Peyer's patch (tissue), 4 donors: ENCODE results near the gene UBE2J2. TPM values are rescaled to one million over a fixed set of nuclear protein-coding genes. Genes with fewer than 3 reads are reported as not detected.

Experiments
- DNase-seq, 3 donors: peaks; one replicate each; pipeline ENCODE4 v3.0.0-alpha.2; 2017 to 2019
- H3K27ac ChIP-seq, 4 donors: fragments of 200-600 bp; sonication (generic); one replicate each; pipeline ENCODE4 v1.5.1; 2016 to 2019
- H3K27me3 ChIP-seq, 2 donors: fragments of 200-600 bp; sonication (generic); one replicate each; pipeline ENCODE4 v1.5.1; 2019
- H3K36me3 ChIP-seq, 3 donors: fragments of 200-600 bp; sonication (generic); one replicate each; pipeline ENCODE4 v1.5.1; 2016 to 2019
- H3K4me1 ChIP-seq, 4 donors: fragments of 200-600 bp; sonication (generic); one replicate each; pipeline ENCODE4 v1.5.1; 2016 to 2019
- H3K4me3 ChIP-seq, 4 donors: fragments of 200-600 bp; sonication (generic); 1 replicate in 3 of 4; 2 replicates in 1 of 4; pipeline ENCODE4 v1.5.1; 2016 to 2019; ENCODE audit warnings: mild to moderate bottlenecking in 1 of 4
- H3K9me3 ChIP-seq, 4 donors: fragments of 200-600 bp; sonication (generic); one replicate each; pipeline ENCODE4 v1.5.1; 2016 to 2019; ENCODE audit warnings: mild to moderate bottlenecking in 1 of 4
- CTCF ChIP-seq, 6 experiments: fragments of 450-650 bp in 4 of 6; fragments of 200-600 bp in 2 of 6; sonication (generic) in 1 of 6; IDR thresholded peaks; one replicate each; pipeline ENCODE4 v1.5.1; 2017 to 2019; ENCODE audit warnings: antibody characterized with exemption in 6 of 6, mild to moderate bottlenecking in 3 of 6, moderate library complexity in 1 of 6
- POLR2A ChIP-seq, 2 donors: fragments of 450-650 bp; IDR thresholded peaks; one replicate each; pipeline ENCODE4 v1.5.1; 2017; ENCODE audit warnings: antibody characterized with exemption in 2 of 2, mild to moderate bottlenecking in 2 of 2, moderate library complexity in 2 of 2
- total RNA-seq, 4 donors: library from RNA; depleted of rRNA; stranded (reverse); fragments of >200 nt; gene quantifications; one replicate each; pipeline ENCODE4 v1.1.0, GENCODE V29; 2016

The UBE2J2 gene
- total RNA-seq, 4 donors from 2014 or later: 25.6 to 64.2 (median 55.3) TPM

DNA sequence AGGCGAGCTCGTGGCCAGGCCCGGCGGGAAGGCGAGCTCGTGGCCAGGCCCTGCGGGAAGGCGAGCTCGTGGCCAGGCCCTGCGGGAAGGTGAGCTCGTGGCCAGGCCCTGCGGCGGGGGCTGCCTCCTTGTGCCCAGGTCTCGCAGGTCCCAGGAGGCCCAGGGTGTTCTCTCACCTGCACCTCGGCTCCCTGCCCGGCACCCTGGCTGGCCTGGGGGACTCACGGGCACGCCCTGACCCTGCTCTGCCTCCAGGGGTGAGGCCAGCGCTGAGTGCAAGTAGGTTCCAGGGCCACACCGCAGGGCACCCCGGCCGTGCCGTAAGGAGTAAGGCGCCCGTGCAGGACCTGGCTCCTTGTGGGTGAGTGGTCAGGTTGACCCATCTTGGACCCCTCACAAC lies 46.3 kb downstream of the UBE2J2 start:
- Histone ChIP-seq H3K9me3 (no peaks in the 10 kb centered on the region), H3K4me3 (no peak overlapping the region), H3K27ac (no peak overlapping the region), H3K27me3 (no peaks in the 10 kb centered on the region), H3K36me3 (peaks cover 0 to 71% (median 0%) of the 10 kb centered on the region in 3 donors), H3K4me1 (peaks cover 3 to 20% (median 10%) of the 10 kb centered on the region in 4 donors)
- no peak for DNase-seq
- no peak for TF ChIP-seq CTCF (IDR thresholded peaks at IDR 0.05)
- no peak for TF ChIP-seq POLR2A (IDR thresholded peaks at IDR 0.05)

GRCh38 chr1:1226566-1227362 lies 46.9 kb downstream of the UBE2J2 start:
- DNase-seq: no peak
- H3K27me3 ChIP-seq: no peaks in the 10 kb centered on the region
- no peaks in the 10 kb centered on the region for H3K9me3 ChIP-seq
- peaks cover 3 to 20% (median 10%) of the 10 kb centered on the region in 4 donors for H3K4me1 ChIP-seq
- no peak overlapping the region for H3K27ac ChIP-seq
- no peak for TF ChIP-seq CTCF (IDR thresholded peaks at IDR 0.05)
- TF ChIP-seq POLR2A (IDR thresholded peaks at IDR 0.05): no peak
- no peak overlapping the region for H3K4me3 ChIP-seq
- H3K36me3 ChIP-seq: peaks cover 0 to 77% (median 0%) of the 10 kb centered on the region in 3 donors

DNA sequence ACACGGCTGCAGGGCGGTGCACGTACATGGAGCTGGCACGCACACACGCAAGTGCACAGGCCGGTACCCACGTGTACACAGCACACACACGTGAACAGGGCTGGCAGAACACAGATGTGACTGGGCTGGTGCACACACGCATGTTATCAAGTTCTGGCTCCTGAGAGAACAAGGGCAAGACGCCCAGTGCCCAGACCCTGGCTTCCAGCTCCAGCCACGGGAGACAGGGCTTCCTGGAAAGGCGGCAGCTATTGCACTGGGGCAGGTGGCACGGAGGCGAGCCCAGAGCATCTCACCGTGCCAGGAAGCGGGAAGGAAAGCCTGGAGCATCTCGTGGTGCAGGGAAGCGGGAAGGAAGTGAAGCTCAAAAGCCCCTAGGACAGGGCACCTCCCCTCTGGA lies 47.7 kb downstream of the UBE2J2 start:
- no peak for DNase-seq
- H3K4me3 ChIP-seq: no peak overlapping the region
- TF ChIP-seq CTCF (IDR thresholded peaks at IDR 0.05) (no peak), POLR2A (IDR thresholded peaks at IDR 0.05) (no peak)
- no peak overlapping the region for H3K27ac ChIP-seq
- peaks cover 0 to 85% (median 0%) of the 10 kb centered on the region in 3 donors for H3K36me3 ChIP-seq
- peaks cover 3 to 20% (median 10%) of the 10 kb centered on the region in 4 donors for H3K4me1 ChIP-seq
- H3K9me3 ChIP-seq: no peaks in the 10 kb centered on the region
- no peaks in the 10 kb centered on the region for H3K27me3 ChIP-seq

DNA sequence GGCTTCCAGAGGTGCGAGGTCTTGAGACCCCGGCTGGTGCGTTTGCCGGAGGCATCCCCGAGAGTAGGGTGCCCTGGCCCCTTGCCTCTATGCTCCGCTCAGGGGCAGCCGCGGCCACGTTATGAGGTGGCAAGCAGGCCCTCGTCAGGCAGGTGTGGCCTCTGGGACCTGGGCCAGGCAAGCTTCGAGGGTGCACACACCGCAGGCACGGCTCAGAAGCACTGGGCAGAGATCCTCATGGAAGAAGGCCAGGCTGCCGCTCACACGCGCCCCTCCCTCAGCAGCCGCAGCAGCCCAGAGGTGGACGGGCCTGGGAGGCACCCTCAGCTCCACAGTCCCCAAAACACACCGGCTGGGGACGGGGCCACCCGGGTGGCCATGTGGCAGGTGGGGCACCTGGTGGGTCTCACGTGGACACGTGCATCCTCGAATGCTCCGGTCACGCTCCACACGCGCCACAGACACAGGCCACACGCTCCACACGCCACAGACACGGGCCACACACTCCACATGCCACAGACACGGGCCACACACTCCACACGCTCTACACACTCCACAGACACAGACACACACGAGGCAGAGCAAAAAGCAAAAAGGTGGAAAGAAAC lies 48.3 kb downstream of the UBE2J2 start:
- TF ChIP-seq POLR2A (IDR thresholded peaks at IDR 0.05): no peak
- no peak for TF ChIP-seq CTCF (IDR thresholded peaks at IDR 0.05)
- no peak overlapping the region for H3K4me3 ChIP-seq
- H3K9me3 ChIP-seq: no peaks in the 10 kb centered on the region
- peaks cover 0 to 91% (median 0%) of the 10 kb centered on the region in 3 donors for H3K36me3 ChIP-seq
- DNase-seq: no peak
- H3K4me1 ChIP-seq: peaks cover 3 to 14% (median 8%) of the 10 kb centered on the region in 4 donors
- no peaks in the 10 kb centered on the region for H3K27me3 ChIP-seq
- no peak overlapping the region for H3K27ac ChIP-seq

DNA sequence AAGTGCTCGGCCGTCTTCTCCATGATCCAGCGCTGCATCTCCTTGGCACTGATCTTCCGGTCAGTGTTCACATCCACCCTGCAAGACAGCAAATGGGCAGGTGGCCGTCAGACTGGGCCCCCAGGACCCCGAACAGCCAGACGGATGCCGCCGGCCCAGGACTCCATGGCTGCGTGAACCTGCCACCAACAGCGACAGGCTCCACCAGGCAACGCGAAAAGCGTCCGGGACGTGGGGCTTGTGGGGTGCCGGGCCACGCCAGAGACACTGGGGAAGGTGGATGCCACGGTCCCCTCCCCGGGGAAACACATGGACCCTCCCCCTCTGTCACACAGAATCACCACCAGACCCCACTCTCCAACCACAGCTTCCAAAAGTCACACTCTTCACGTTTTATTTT lies 49.8 kb downstream of the UBE2J2 start:
- Histone ChIP-seq H3K36me3 (peaks cover 0 to 97% (median 0%) of the 10 kb centered on the region in 3 donors), H3K27ac (no peak overlapping the region)
- TF ChIP-seq CTCF (IDR thresholded peaks at IDR 0.05): no peak
- no peak for TF ChIP-seq POLR2A (IDR thresholded peaks at IDR 0.05)

More for the DNA sequence above, 49.8 kb downstream of the UBE2J2 start:
- Histone ChIP-seq H3K9me3 (no peaks in the 10 kb centered on the region), H3K4me3 (no peak overlapping the region), H3K27me3 (no peaks in the 10 kb centered on the region), H3K4me1 (no peaks in the 10 kb centered on the region)
- DNase-seq: no peak
